GM23338 (cell line): ENCODE measurements around the gene RTN4RL2. TPM values are rescaled to one million over a fixed set of nuclear protein-coding genes. Genes with fewer than 3 reads are reported as not detected.

Source experiments
- ATAC-seq: fragments of 200-7000 bp; cut with Tn5 transposase; 3 replicates; pipeline ENCODE4 v1.9.1; 2020
- DNase-seq: peaks from one replicate; pipeline ENCODE4 v3.0.0-alpha.2; 2015; ENCODE audit warnings: low spot score
- H2AFZ ChIP-seq: fragments of 200-600 bp; sonication (generic); 2 replicates; pipeline ENCODE4 v1.8.0; 2016; ENCODE audit warnings: antibody characterized with exemption, mild to moderate bottlenecking, moderate library complexity
- H3F3A ChIP-seq: fragments of 200-600 bp; sonication (generic); replicated peaks from 2 replicates; pipeline ENCODE4 v1.8.0; 2017; ENCODE audit warnings: antibody characterized with exemption, mixed run types, low read depth
- H3K27ac ChIP-seq: fragments of 200-600 bp; sonication (generic); 2 replicates; pipeline ENCODE4 v1.6.1; 2016; ENCODE audit warnings: low read depth
- H3K27me3 ChIP-seq: fragments of 200-600 bp; sonication (generic); 2 replicates; pipeline ENCODE4 v1.8.0; 2016; ENCODE audit warnings: mild to moderate bottlenecking, mixed run types, moderate library complexity; ENCODE audit not compliant: insufficient read depth
- H3K36me3 ChIP-seq: fragments of 200-600 bp; sonication (generic); 2 replicates; pipeline ENCODE4 v1.8.0; 2016; ENCODE audit warnings: mild to moderate bottlenecking; ENCODE audit not compliant: insufficient read depth
- H3K4me1 ChIP-seq: fragments of 200-600 bp; sonication (generic); 2 replicates; pipeline ENCODE4 v1.8.0; 2016; ENCODE audit warnings: mild to moderate bottlenecking, moderate library complexity; ENCODE audit not compliant: insufficient read depth
- H3K4me2 ChIP-seq: fragments of 200-600 bp; sonication (generic); 2 replicates; pipeline ENCODE4 v1.7.1; 2017; ENCODE audit warnings: mixed run types
- H3K4me3 ChIP-seq: fragments of 200-600 bp; sonication (generic); 2 replicates; pipeline ENCODE4 v1.6.1; 2016; ENCODE audit warnings: mixed run types
- H3K79me2 ChIP-seq: fragments of 200-600 bp; sonication (generic); replicated peaks from 2 replicates; pipeline ENCODE4 v1.8.0; 2017; ENCODE audit warnings: mild to moderate bottlenecking; ENCODE audit not compliant: insufficient read depth
- H3K9me2 ChIP-seq: fragments of 200-600 bp; sonication (generic); 2 replicates; pipeline ENCODE4 v1.8.0; 2017; ENCODE audit not compliant: insufficient read depth
- H4K20me1 ChIP-seq: fragments of 200-600 bp; sonication (generic); replicated peaks from 2 replicates; pipeline ENCODE4 v1.8.0; 2017; ENCODE audit warnings: mild to moderate bottlenecking; ENCODE audit not compliant: insufficient read depth
- H3K27ac Mint-ChIP-seq: 2 replicates; pipeline ENCODE4 v1.8.0; 2020; ENCODE audit warnings: inconsistent platforms, mild to moderate bottlenecking, moderate library complexity, mixed read lengths
- H3K27me3 Mint-ChIP-seq: 3 replicates; pipeline ENCODE4 v1.8.0; 2022; ENCODE audit warnings: low read depth, mild to moderate bottlenecking, moderate library complexity, mixed read lengths, inconsistent platforms; ENCODE audit not compliant: insufficient read depth, poor library complexity
- H3K36me3 Mint-ChIP-seq: 3 replicates; pipeline ENCODE4 v1.8.0; 2021; ENCODE audit warnings: low read depth, mild to moderate bottlenecking, inconsistent platforms, moderate library complexity, mixed read lengths
- H3K4me1 Mint-ChIP-seq: 3 replicates; pipeline ENCODE4 v1.8.0; 2020; ENCODE audit warnings: mild to moderate bottlenecking, inconsistent platforms, mixed read lengths
- H3K4me3 Mint-ChIP-seq: 3 replicates; pipeline ENCODE4 v1.8.0; 2021; ENCODE audit warnings: moderate library complexity, mild to moderate bottlenecking, inconsistent platforms, mixed read lengths
- H3K9me3 Mint-ChIP-seq: 3 replicates; pipeline ENCODE4 v1.8.0; 2020; ENCODE audit warnings: moderate library complexity, mild to moderate bottlenecking, inconsistent platforms, mixed read lengths
- CREB1 ChIP-seq: fragments of 250-450 bp; sonication (Bioruptor Pico); IDR thresholded peaks from 2 replicates; pipeline ENCODE4 v1.5.0; 2020; ENCODE audit warnings: low read depth, mild to moderate bottlenecking, moderate library complexity
- CTCF ChIP-seq, 2 experiments: fragments of 200-600 bp in 1 of 2; sonication (generic) in 1 of 2; conservative IDR thresholded peaks; 2 replicates each; pipeline versions ENCODE4 v1.5.1 to v1.6.1; 2016 to 2017; ENCODE audit warnings: antibody characterized with exemption in 2 of 2, low read depth in 2 of 2, mild to moderate bottlenecking in 2 of 2, moderate library complexity in 1 of 2
- EZH2 ChIP-seq: fragments of 200-600 bp; sonication (generic); IDR thresholded peaks from one replicate; pipeline ENCODE4 v1.8.0; 2017; ENCODE audit warnings: antibody characterized with exemption, mild to moderate bottlenecking, low read depth; ENCODE audit not compliant: unreplicated experiment
- EZH2phosphoT487 ChIP-seq: fragments of 200-600 bp; sonication (generic); IDR thresholded peaks from one replicate; pipeline ENCODE4 v1.8.1; 2018; ENCODE audit warnings: antibody characterized with exemption; ENCODE audit not compliant: unreplicated experiment
- JUNB ChIP-seq: IDR thresholded peaks from one replicate; pipeline ENCODE4 v1.6.1; 2016; ENCODE audit warnings: antibody characterized with exemption; ENCODE audit not compliant: unreplicated experiment
- NANOG ChIP-seq: IDR thresholded peaks from 2 replicates; pipeline ENCODE4 v1.6.1; 2016; ENCODE audit warnings: antibody characterized with exemption, borderline replicate concordance
- POLR2AphosphoS5 ChIP-seq: IDR thresholded peaks from 2 replicates; pipeline ENCODE4 v1.6.1; 2016; ENCODE audit warnings: antibody characterized with exemption, low read depth
- REST ChIP-seq: IDR thresholded peaks from one replicate; pipeline ENCODE4 v1.6.1; 2018; ENCODE audit warnings: antibody characterized with exemption; ENCODE audit not compliant: unreplicated experiment
- STAT1 ChIP-seq: IDR thresholded peaks from one replicate; pipeline ENCODE4 v1.6.1; 2016; ENCODE audit warnings: antibody characterized with exemption; ENCODE audit not compliant: unreplicated experiment
- ZNF114 ChIP-seq: fragments of 250-450 bp; sonication (Bioruptor Pico); IDR thresholded peaks from 2 replicates; pipeline ENCODE4 v1.5.0; 2020; ENCODE audit warnings: mild to moderate bottlenecking, moderate library complexity
- ZNF331 ChIP-seq: fragments of 250-450 bp; sonication (Bioruptor Pico); IDR thresholded peaks from 2 replicates; pipeline ENCODE4 v1.5.0; 2020; ENCODE audit warnings: low read depth, mild to moderate bottlenecking, moderate library complexity
- polyA plus RNA-seq: library from polyadenylated mRNA; unstranded; fragments of >200 nt; fragmentation: Nextera tagmentation; extraction: Ambion mirVana; gene quantifications from 2 replicates; pipeline ENCODE4 v1.2.1, GENCODE V29; 2016
- total RNA-seq: library from RNA; depleted of rRNA; stranded (reverse); fragments of >200 nt; shearing (Covaris generic); gene quantifications from 2 replicates; pipeline ENCODE4 v1.2.3, GENCODE V29; 2014
- TF ChIP-seq, protein P1 (sequence below): fragments of 250-450 bp; sonication (Bioruptor Pico); IDR thresholded peaks from 2 replicates; pipeline ENCODE4 v1.5.0; 2020; ENCODE audit warnings: mild to moderate bottlenecking, moderate library complexity

RTN4RL2 gene
- total and polyA plus RNA-seq, 2 experiments from 2014 or later: 13.9 to 15.9 TPM

DNA sequence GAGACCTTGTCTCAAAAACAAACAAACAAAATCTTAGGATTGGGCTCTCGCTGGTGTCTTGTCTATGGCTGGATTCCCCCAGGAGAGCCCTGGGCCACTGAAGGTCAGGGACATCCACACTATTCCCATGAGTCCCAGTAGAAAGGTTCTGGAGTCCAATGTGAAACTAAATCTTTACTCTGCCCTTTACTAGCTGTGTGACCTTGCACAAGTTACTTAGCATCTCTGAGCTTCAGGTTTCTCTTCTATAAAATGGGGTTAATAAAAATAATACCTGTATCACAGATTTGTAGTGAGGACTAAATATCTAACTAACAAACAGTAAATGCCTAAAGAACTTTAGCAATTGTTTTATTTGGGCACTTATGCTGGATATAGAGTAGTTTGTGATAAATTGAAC, 46.2 kb downstream of the RTN4RL2 start:
- Histone ChIP-seq H3K36me3 (no peaks in the 10 kb centered on the region), H3K27ac (no peak overlapping the region), H4K20me1 (peaks cover 14% of the 10 kb centered on the region), H3K9me2 (no peaks in the 10 kb centered on the region), H3K4me3 (no peak overlapping the region), H2AFZ (no peak overlapping the region), H3K79me2 (peaks cover 45% of the 10 kb centered on the region), H3K27me3 (no peaks in the 10 kb centered on the region), H3K4me1 (peaks cover 11% of the 10 kb centered on the region), H3K4me2 (no peak overlapping the region), H3F3A (0 out of 2 replicates have a peak, but pooled peaks cover 9% of the 10 kb centered on the region)
- ATAC-seq (no peak), DNase-seq (no peak)
- no peak overlapping the region for H3K4me3 Mint-ChIP-seq
- peaks cover 35% of the 10 kb centered on the region for H3K36me3 Mint-ChIP-seq
- H3K9me3 Mint-ChIP-seq: no peaks in the 10 kb centered on the region
- TF ChIP-seq REST (no peak), CTCF (conservative IDR thresholded peaks at IDR 0.05; ENCODE audit: low read depth in 2 of 2) (no peak), EZH2phosphoT487 (no peak), NANOG (no peak), ZNF114 (no peak), STAT1 (no peak), EZH2 (no peak), POLR2AphosphoS5 (no peak), ZNF331 (CRISPR knock-in tag) (no peak), CREB1 (CRISPR knock-in tag) (no peak), JUNB (no peak)
- TF ChIP-seq, protein P1, sequence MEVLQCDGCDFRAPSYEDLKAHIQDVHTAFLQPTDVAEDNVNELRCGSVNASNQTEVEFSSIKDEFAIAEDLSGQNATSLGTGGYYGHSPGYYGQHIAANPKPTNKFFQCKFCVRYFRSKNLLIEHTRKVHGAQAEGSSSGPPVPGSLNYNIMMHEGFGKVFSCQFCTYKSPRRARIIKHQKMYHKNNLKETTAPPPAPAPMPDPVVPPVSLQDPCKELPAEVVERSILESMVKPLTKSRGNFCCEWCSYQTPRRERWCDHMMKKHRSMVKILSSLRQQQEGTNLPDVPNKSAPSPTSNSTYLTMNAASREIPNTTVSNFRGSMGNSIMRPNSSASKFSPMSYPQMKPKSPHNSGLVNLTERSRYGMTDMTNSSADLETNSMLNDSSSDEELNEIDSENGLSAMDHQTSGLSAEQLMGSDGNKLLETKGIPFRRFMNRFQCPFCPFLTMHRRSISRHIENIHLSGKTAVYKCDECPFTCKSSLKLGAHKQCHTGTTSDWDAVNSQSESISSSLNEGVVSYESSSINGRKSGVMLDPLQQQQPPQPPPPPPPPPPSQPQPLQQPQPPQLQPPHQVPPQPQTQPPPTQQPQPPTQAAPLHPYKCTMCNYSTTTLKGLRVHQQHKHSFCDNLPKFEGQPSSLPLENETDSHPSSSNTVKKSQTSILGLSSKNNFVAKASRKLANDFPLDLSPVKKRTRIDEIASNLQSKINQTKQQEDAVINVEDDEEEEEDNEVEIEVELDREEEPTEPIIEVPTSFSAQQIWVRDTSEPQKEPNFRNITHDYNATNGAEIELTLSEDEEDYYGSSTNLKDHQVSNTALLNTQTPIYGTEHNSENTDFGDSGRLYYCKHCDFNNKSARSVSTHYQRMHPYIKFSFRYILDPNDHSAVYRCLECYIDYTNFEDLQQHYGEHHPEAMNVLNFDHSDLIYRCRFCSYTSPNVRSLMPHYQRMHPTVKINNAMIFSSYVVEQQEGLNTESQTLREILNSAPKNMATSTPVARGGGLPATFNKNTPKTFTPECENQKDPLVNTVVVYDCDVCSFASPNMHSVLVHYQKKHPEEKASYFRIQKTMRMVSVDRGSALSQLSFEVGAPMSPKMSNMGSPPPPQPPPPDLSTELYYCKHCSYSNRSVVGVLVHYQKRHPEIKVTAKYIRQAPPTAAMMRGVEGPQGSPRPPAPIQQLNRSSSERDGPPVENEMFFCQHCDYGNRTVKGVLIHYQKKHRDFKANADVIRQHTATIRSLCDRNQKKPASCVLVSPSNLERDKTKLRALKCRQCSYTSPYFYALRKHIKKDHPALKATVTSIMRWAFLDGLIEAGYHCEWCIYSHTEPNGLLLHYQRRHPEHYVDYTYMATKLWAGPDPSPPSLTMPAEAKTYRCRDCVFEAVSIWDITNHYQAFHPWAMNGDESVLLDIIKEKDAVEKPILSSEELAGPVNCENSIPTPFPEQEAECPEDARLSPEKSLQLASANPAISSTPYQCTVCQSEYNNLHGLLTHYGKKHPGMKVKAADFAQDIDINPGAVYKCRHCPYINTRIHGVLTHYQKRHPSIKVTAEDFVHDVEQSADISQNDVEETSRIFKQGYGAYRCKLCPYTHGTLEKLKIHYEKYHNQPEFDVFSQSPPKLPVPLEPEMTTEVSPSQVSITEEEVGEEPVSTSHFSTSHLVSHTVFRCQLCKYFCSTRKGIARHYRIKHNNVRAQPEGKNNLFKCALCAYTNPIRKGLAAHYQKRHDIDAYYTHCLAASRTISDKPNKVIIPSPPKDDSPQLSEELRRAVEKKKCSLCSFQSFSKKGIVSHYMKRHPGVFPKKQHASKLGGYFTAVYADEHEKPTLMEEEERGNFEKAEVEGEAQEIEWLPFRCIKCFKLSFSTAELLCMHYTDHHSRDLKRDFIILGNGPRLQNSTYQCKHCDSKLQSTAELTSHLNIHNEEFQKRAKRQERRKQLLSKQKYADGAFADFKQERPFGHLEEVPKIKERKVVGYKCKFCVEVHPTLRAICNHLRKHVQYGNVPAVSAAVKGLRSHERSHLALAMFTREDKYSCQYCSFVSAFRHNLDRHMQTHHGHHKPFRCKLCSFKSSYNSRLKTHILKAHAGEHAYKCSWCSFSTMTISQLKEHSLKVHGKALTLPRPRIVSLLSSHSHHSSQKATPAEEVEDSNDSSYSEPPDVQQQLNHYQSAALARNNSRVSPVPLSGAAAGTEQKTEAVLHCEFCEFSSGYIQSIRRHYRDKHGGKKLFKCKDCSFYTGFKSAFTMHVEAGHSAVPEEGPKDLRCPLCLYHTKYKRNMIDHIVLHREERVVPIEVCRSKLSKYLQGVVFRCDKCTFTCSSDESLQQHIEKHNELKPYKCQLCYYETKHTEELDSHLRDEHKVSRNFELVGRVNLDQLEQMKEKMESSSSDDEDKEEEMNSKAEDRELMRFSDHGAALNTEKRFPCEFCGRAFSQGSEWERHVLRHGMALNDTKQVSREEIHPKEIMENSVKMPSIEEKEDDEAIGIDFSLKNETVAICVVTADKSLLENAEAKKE: no peak
- peaks cover 6% of the 10 kb centered on the region for H3K27me3 Mint-ChIP-seq
- H3K27ac Mint-ChIP-seq: no peak overlapping the region
- peaks cover 19% of the 10 kb centered on the region for H3K4me1 Mint-ChIP-seq
